Activated T-cell treated with anti-CD3 and anti-CD28 coated beads for 4 hours (primary cell): ENCODE results near the gene GLCCI1.
"Not testable (repeated sequence)": the region's sequence is repeated elsewhere in the genome, so short reads cannot be mapped to it uniquely, and the experiment has no call there.

Experiments used
- DNase-seq: peaks from one replicate; pipeline ENCODE4 v3.0.0-alpha.2; 2020

Gene GLCCI1

GRCh38 chr7:8056439-8056838, 87.8 kb downstream of the GLCCI1 start:
- no peak for DNase-seq

- DNase-seq: no peak
Measured at GRCh38 chr7:8057566-8057965, 89.0 kb downstream of the GLCCI1 start.

GRCh38 chr7:8058322-8058721, 89.7 kb downstream of the GLCCI1 start:
- DNase-seq: no peak

GRCh38 chr7:8058852-8059251, 90.3 kb downstream of the GLCCI1 start:
- no peak for DNase-seq

DNA sequence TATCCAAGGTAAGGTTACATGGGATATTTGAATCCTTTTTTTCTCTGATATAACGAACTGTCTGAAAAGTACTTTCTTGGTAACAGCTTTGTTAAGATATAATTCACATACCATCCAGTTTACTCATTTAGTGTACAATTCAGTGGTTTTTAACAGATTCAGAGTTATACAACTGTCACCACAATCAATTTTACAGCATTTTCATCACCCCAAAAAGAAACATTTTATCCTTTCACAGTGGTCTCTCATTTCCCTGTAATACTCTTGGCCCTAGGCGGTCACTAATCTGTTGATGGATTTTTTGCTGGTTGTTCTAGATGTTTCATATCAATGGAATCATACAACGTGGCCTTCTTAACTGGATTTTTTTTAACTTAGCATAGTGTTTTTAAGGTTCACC, 91.6 kb downstream of the GLCCI1 start:
- no peak for DNase-seq

DNA sequence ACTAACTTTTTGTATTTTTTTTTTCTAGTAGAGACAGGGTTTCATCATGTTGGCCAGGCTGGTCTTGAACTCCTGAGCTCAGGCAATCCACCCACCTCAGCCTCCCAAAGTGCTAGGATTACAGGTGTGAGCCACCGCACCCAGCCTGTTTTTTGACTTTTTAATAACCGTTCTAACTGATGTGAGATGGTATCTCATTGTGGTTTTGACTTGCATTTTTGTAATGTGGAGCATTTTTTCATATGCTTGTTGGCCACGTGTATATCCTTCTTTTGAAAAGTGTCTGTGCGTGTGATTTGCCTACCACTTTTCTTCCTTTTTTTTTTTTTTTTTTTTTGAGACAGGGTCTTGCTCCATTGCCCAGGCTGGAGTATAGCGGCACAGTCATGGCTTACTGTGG, 94.7 kb downstream of the GLCCI1 start:
- DNase-seq: not testable (repeated sequence)

- no peak for DNase-seq
Measured at GRCh38 chr7:8063706-8064297, 95.2 kb downstream of the GLCCI1 start.

GRCh38 chr7:8064828-8065227, 96.2 kb downstream of the GLCCI1 start:
- no peak for DNase-seq

- DNase-seq: no peak
Measured at GRCh38 chr7:8065356-8065813, 96.8 kb downstream of the GLCCI1 start.

DNA sequence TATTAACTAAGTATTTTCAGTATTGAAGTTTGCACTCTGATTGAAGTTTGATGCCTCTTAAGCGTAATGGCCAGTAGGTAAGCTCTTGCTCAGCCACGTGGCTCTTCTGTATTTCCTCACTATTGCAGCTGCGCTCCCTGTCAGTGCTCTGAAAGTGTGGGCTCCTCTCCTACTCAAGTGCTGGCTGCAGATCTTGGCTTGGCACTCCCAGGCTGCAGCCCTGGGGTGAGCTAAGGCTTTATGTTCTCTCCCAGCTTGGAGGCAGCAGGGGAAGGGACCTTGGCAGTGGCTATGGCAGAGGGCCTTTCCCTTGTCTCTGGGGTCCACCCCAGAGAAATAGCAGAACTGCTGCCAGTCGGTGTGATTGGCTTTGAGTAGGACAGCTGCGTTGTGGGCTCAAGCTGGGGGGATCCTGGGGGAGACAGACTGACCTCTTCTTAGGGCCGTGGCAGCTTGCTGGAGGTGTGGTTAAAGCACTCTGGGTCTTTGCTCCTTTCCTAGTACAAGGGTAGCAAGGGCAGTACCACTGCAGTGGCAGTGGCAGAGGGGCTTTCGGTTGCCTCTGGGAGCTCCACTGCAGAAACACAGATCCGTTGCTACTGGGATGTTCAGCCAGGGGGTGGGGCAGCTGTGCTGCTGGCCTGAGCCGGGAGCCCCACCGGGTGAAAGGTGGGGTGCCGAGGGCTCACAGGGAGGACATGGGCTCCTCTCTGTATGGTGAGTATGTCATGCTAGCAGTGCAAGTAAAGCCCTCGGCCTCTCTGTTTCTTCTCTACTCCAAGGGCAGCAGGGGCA, 100.5 kb downstream of the GLCCI1 start:
- no peak for DNase-seq

GRCh38 chr7:8070451-8071180, 102.0 kb downstream of the GLCCI1 start:
- no peak for DNase-seq

DNA sequence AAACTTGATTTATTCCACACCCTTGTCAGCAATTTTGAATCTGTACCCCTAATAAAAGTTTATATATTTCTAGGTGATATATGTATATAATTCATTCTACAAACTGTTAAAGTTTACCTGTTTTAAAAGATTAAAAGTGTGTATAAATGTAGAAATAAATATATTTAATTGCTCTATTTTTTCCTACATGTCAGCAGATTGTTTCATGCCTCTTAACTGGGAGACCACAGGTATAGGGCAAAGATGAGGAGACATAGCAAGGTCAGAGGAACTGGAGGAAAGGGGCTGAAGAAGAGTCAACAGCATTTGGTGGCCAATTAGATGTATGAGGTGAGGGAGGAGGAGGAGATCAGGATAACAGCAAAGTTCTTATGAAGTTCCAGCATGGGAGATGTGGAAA, 109.8 kb downstream of the GLCCI1 start:
- no peak for DNase-seq

- DNase-seq: no peak
Measured at GRCh38 chr7:8082762-8083161, 114.2 kb downstream of the GLCCI1 start.

DNA sequence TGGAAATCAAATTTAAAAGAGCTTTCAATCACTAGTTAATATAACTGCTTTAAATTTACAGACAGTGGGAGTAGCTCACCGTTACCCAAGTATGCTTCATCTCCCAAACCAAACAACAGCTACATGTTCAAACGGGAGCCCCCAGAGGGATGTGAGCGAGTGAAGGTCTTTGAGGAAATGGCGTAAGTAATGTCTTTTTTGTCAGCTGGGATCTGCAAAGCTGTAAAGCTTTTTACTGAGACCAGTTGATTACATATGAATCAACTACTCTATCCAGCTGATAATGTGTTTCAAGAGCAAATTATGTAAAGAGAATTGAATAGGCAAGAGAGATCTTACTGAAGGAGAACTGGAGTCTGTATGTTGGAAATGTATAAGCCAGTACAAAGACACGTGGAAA, 116.2 kb downstream of the GLCCI1 start:
- no peak for DNase-seq

DNA sequence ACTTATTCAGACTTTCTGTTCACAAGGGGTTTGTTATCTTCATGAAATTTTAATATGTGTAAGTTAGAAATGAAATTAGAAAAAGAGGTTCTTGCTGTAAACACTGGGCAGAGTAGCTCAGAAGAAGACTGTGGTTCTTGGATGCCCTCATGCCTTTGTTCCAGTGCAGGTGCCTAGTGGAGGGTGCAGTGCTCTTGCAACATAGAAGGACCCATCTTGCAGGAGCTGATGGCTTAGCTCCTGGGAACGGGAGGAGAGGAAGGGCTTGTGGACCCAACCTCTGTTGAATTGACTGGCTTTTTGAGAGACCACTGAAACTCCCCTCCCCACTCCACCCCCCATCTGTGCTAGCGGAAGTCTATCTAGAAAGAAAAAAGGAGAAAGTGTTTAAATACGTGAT, 116.8 kb downstream of the GLCCI1 start:
- DNase-seq: no peak

DNA sequence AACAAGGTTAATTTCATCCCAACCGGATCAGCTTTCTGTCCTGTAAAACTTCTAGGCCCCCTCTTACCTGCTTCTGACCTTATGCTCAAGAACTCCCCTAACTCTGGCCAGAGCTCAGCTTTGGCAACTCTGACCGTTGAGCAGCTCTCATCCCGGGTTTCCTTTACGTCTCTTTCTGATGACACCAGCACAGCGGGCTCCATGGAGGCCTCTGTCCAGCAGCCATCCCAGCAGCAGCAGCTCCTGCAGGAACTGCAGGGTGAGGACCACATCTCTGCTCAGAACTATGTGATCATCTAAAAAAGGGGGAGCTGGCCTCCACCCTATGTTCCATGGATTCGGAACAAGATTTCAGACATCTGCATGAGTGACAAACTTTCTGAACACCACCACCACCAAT, 117.6 kb downstream of the GLCCI1 start:
- no peak for DNase-seq

DNA sequence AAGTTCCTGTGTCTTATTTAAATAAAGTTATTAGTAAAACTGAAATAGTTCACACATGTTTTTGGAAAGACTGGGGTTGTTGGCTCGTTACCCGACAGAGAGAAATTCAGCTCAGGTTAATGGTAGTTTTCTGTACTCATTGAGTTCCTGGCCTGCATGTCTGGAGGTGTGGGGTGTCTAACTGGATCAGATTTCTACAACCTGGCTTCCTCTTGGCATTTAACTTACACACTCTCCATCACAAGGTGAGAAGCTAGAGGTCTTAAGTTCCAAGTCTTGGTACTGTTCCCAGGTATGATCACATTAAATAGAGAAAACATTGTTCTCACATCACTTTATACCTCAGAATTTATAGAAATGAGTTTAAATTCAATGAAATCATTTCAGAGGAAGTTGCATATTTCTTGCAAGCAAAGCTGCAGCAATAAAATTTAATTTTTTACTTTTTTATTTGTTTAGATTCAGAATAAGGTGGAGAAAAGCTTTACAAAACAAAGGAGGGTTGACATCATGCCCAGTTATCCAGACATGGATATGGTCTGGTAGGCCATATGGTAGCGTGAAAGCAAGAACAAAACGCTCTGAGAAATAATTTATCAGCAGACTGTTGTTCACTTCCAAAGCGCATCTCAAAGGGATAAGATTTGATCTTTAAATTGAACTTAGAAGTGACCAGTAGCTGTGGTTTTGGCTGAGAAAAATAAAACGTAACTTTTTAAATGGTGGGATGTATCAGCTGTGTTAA, 120.6 kb downstream of the GLCCI1 start:
- DNase-seq: no peak

- DNase-seq: no peak
Measured at GRCh38 chr7:8092140-8092539, 123.5 kb downstream of the GLCCI1 start.

- DNase-seq: no peak
Measured at GRCh38 chr7:8094164-8095140, 125.9 kb downstream of the GLCCI1 start.

GRCh38 chr7:8101292-8101691, 132.7 kb downstream of the GLCCI1 start:
- not testable (repeated sequence) for DNase-seq

- no peak for DNase-seq
Measured at GRCh38 chr7:8103282-8103681, 134.7 kb downstream of the GLCCI1 start.
